H1 (cell line): Measurements from ENCODE around the gene NLGN4X. TPM values are rescaled to one million over a fixed set of nuclear protein-coding genes. Genes with fewer than 3 reads are reported as not detected.

ENCODE experiments used
- CHD7 ChIP-seq: fragments of 300-600 bp; sonication (generic); IDR thresholded peaks from 2 replicates; pipeline ENCODE4 v1.7.1; 2012; ENCODE audit warnings: low read length, moderate library complexity, mild to moderate bottlenecking, inconsistent platforms; ENCODE audit not compliant: insufficient replicate concordance
- polyA plus RNA-seq, 7 experiments: library from polyadenylated mRNA; depleted of rRNA in 3 of 7; stranded (reverse) in 5 of 7; unstranded in 2 of 7; fragments of >200 nt in 5 of 7; fragments of 200-250 nt in 2 of 7; gene quantifications; 1 replicate in 5 of 7; 2 replicates in 1 of 7; 4 replicates in 1 of 7; pipeline versions ENCODE4 v1.2.1 to v1.2.3, GENCODE V29; 2011 to 2013; ENCODE audit warnings: missing spikeins in 2 of 7, mixed read lengths in 2 of 7
- total RNA-seq: library from RNA; stranded (reverse); fragmentation: NEBNext Ultra II Directional; extraction: Animal tissue kit (Norgen Biotek cat#: 25700); gene quantifications from 2 replicates; pipeline ENCODE4 v1.2.1, GENCODE V29; 2021

The NLGN4X gene
- total and polyA plus RNA-seq, 2 of the 8 experiments (the other 6 are each of a cell fraction or from before 2014, with no cell fraction given) = 104 to 124 TPM

DNA sequence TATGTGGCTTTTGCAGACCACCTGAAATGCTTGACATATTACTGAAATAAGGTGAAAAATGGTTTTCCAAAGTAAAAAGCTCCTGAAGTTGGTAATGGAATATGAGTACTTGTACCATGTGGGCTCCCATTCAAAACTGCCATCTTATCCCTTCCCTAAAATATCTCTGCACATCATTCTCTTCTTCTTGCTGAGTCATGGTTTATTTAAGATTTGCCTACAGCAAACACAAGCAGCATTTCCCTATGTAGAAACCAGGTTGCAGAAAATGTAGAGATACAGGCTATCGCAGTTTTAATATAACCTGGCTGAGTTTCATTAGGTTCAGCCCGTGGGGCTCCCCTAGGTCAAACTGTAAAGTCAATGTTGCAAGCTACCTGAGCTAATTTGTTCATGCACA, 270.1 kb downstream of the NLGN4X start (continued):
- TF ChIP-seq CHD7 = no peak
